HCT116 (cell line): ENCODE measurements around the gene CTNND2. TPM values are rescaled to one million over a fixed set of nuclear protein-coding genes. Genes with fewer than 3 reads are reported as not detected.

Experiments used
- ATAC-seq: fragments of 200-7000 bp; cut with Tn5 transposase; 2 replicates; pipeline ENCODE4 v1.9.1; 2020; ENCODE audit warnings: mild to moderate bottlenecking, moderate library complexity
- BruUV-seq: library from RNA; stranded (reverse); fragments of 400-500 nt; replicated peaks from 2 replicates; lab custom pipeline; 2021; lab: Mats Ljungman, UMichigan
- CTCF ChIA-PET: fragments of 300-600 bp; sonication (Branson Sonifier 250); formaldehyde crosslinking; loops from one replicate; lab custom pipeline; 2021; ENCODE audit warnings: antibody characterized with exemption; lab: Charles Lee
- POLR2A ChIA-PET: fragments of 300-600, 350-600 bp; sonication (Branson Sonifier 250); formaldehyde crosslinking; loops from one replicate; lab custom pipeline; 2021; ENCODE audit warnings: antibody characterized with exemption; lab: Charles Lee
- RAD21 ChIA-PET, 2 experiments: fragments of 300-600 bp; sonication (Branson Sonifier 250); formaldehyde crosslinking; loops; one replicate each; lab custom pipeline; 2023; ENCODE audit warnings: low total read pairs in 2 of 2; ENCODE audit not compliant: uncharacterized antibody in 2 of 2, unreplicated experiment in 2 of 2, low non-redundant PET in 1 of 2; lab: Charles Lee
- DNase-seq: peaks from one replicate; pipeline ENCODE4 v3.0.0-alpha.2; 2010; ENCODE audit warnings: low read depth, low spot score
- H2AFZ ChIP-seq: fragments of 200-600 bp; shearing (Covaris generic), sonication (generic); 2 replicates; pipeline ENCODE4 v1.6.1; 2017; ENCODE audit warnings: low read depth, mixed run types, mixed read lengths, antibody characterized with exemption, low read length; ENCODE audit not compliant: poor library complexity, severe bottlenecking
- H3K27ac ChIP-seq: 2 replicates; pipeline ENCODE4 v1.5.1; 2012; ENCODE audit warnings: low read depth, low read length
- H3K27me3 ChIP-seq: fragments of 200-600 bp; sonication (generic); 2 replicates; pipeline ENCODE4 v1.6.1; 2016; ENCODE audit warnings: mixed run types, low read length, mixed read lengths; ENCODE audit not compliant: insufficient read depth
- H3K36me3 ChIP-seq, 2 experiments: fragments of 200-500 bp in 1 of 2; fragments of 200-600 bp in 1 of 2; sonication (Bioruptor generic) in 1 of 2; sonication (generic) in 1 of 2; 2 replicates each; pipeline versions ENCODE4 v1.5.1 to v1.6.1; 2014 to 2016; ENCODE audit warnings: low read length in 2 of 2, inconsistent platforms in 1 of 2, mixed read lengths in 1 of 2, mixed run types in 1 of 2; ENCODE audit not compliant: insufficient read depth in 2 of 2, control insufficient read depth in 1 of 2
- H3K4me1 ChIP-seq, 2 experiments: fragments of 200-600 bp in 1 of 2; sonication (generic) in 1 of 2; 2 replicates each; pipeline versions ENCODE4 v1.5.1 to v1.6.1; 2012 to 2017; ENCODE audit warnings: low read length in 2 of 2, inconsistent platforms in 1 of 2, mild to moderate bottlenecking in 1 of 2, mixed read lengths in 1 of 2, mixed run types in 1 of 2, moderate library complexity in 1 of 2; ENCODE audit not compliant: insufficient read depth in 2 of 2, control insufficient read depth in 1 of 2
- H3K4me2 ChIP-seq: fragments of 200-600 bp; sonication (generic); 2 replicates; pipeline ENCODE4 v1.6.1; 2017; ENCODE audit warnings: mixed run types, low read length, mixed read lengths
- H3K4me3 ChIP-seq, 2 experiments: fragments of 200-600 bp in 1 of 2; sonication (generic) in 1 of 2; replicated peaks in 1 of 2; 2 replicates each; pipeline ENCODE4 v1.5.1; 2011 to 2016; ENCODE audit warnings: low read length in 2 of 2, control low read depth in 1 of 2, low read depth in 1 of 2, mild to moderate bottlenecking in 1 of 2, mixed read lengths in 1 of 2, mixed run types in 1 of 2
- H3K79me2 ChIP-seq: fragments of 200-600 bp; sonication (generic); 2 replicates; pipeline ENCODE4 v1.6.1; 2017; ENCODE audit warnings: mild to moderate bottlenecking, mixed run types, low read length, moderate library complexity, mixed read lengths; ENCODE audit not compliant: insufficient read depth
- H3K9ac ChIP-seq: fragments of 200-600 bp; sonication (generic); 2 replicates; pipeline ENCODE4 v1.6.1; 2016; ENCODE audit warnings: low read length, mixed read lengths
- H3K9me2 ChIP-seq: fragments of 200-600 bp; sonication (generic), shearing (Covaris generic); 2 replicates; pipeline ENCODE4 v1.6.1; 2017; ENCODE audit warnings: mixed run types, mild to moderate bottlenecking, moderate library complexity; ENCODE audit not compliant: insufficient read depth
- H3K9me3 ChIP-seq, 2 experiments: fragments of 200-500 bp in 1 of 2; fragments of 200-600 bp in 1 of 2; sonication (Bioruptor generic) in 1 of 2; sonication (generic) in 1 of 2; 2 replicates each; pipeline ENCODE4 v1.6.1; 2014 to 2017; ENCODE audit warnings: low read length in 2 of 2, mixed read lengths in 2 of 2, inconsistent platforms in 1 of 2, low read depth in 1 of 2, mild to moderate bottlenecking in 1 of 2, mixed run types in 1 of 2, moderate library complexity in 1 of 2; ENCODE audit not compliant: control insufficient read depth in 1 of 2, insufficient read depth in 1 of 2
- H4K20me1 ChIP-seq: fragments of 200-600 bp; sonication (generic), shearing (Covaris generic); 2 replicates; pipeline ENCODE4 v1.6.1; 2017; ENCODE audit warnings: mixed run types, mild to moderate bottlenecking, moderate library complexity; ENCODE audit not compliant: insufficient read depth
- CBX3 ChIP-seq: IDR thresholded peaks from 2 replicates; pipeline ENCODE4 v1.6.1; 2012; ENCODE audit warnings: low read depth
- CEBPB ChIP-seq: IDR thresholded peaks from 2 replicates; pipeline ENCODE4 v1.6.1; 2012; ENCODE audit warnings: low read depth
- EGR1 ChIP-seq: IDR thresholded peaks from 2 replicates; pipeline ENCODE4 v1.6.1; 2012; ENCODE audit warnings: low read depth
- EZH2phosphoT487 ChIP-seq: fragments of 200-600 bp; IDR thresholded peaks from 2 replicates; pipeline ENCODE4 v1.6.1; 2018; ENCODE audit warnings: antibody characterized with exemption, borderline replicate concordance
- FOSL1 ChIP-seq: IDR thresholded peaks from 2 replicates; pipeline ENCODE4 v1.6.1; 2012; ENCODE audit warnings: low read depth
- POLR2A ChIP-seq: IDR thresholded peaks from 2 replicates; pipeline ENCODE4 v1.7.0; 2011; ENCODE audit warnings: borderline replicate concordance; ENCODE audit not compliant: insufficient read depth, insufficient read length; ENCODE audit errors: extremely low read depth
- POLR2AphosphoS5 ChIP-seq: IDR thresholded peaks from 2 replicates; pipeline ENCODE4 v1.6.1; 2011; ENCODE audit warnings: mild to moderate bottlenecking, low read depth, low read length, moderate library complexity
- RAD21 ChIP-seq: IDR thresholded peaks from 2 replicates; pipeline ENCODE4 v1.6.1; 2012; ENCODE audit warnings: low read depth, mild to moderate bottlenecking
- SIN3A ChIP-seq: IDR thresholded peaks from 2 replicates; pipeline ENCODE4 v1.6.1; 2012; ENCODE audit warnings: low read depth
- SP1 ChIP-seq: IDR thresholded peaks from 2 replicates; pipeline ENCODE4 v1.6.1; 2012; ENCODE audit warnings: low read depth
- SRF ChIP-seq: IDR thresholded peaks from 2 replicates; pipeline ENCODE4 v1.6.1; 2012; ENCODE audit warnings: low read depth
- YY1 ChIP-seq: IDR thresholded peaks from 2 replicates; pipeline ENCODE4 v1.6.1; 2011; ENCODE audit warnings: low read length, low read depth, moderate library complexity, mild to moderate bottlenecking; ENCODE audit not compliant: insufficient replicate concordance; ENCODE audit errors: extremely low read depth
- ZFX ChIP-seq: fragments of 450-650 bp; IDR thresholded peaks from 2 replicates; pipeline ENCODE4 v1.6.1; 2017
- ZNF274 ChIP-seq: fragments of 200-500 bp; sonication (Bioruptor generic); IDR thresholded peaks from 2 replicates; pipeline ENCODE4 v1.6.1; 2014; ENCODE audit warnings: mild to moderate bottlenecking, low read depth, low read length, inconsistent platforms
- intact Hi-C: fragments of 100-400 bp; cut with micrococcal nuclease; formaldehyde crosslinking; loops from 2 replicates; pipeline ENCODE4 v1.10.0; 2022
- total RNA-seq: library from RNA; stranded (reverse); gene quantifications from one replicate; pipeline ENCODE4 v1.2.1, GENCODE V29; 2021; ENCODE audit not compliant: unreplicated experiment
- TF ChIP-seq, protein P1 (sequence below): IDR thresholded peaks from 2 replicates; pipeline ENCODE4 v1.6.1; 2012; ENCODE audit warnings: low read depth
- TF ChIP-seq, protein P2 (sequence below): IDR thresholded peaks from 2 replicates; pipeline ENCODE4 v1.6.1; 2012
- TF ChIP-seq, protein P3 (sequence below), 3 experiments: fragments of 200-600 bp in 1 of 3; sonication (generic) in 1 of 3; IDR thresholded peaks in 2 of 3; conservative IDR thresholded peaks in 1 of 3; 2 replicates each; pipeline ENCODE4 v1.5.1; 2012 to 2017; ENCODE audit warnings: low read depth in 2 of 3, low read length in 2 of 3, antibody characterized with exemption in 1 of 3, borderline replicate concordance in 1 of 3, control low read depth in 1 of 3, mild to moderate bottlenecking in 1 of 3, mixed read lengths in 1 of 3, mixed run types in 1 of 3, moderate library complexity in 1 of 3; ENCODE audit not compliant: insufficient read depth in 1 of 3
- TF ChIP-seq, protein P4 (sequence below): IDR thresholded peaks from 2 replicates; pipeline ENCODE4 v1.6.1; 2011; ENCODE audit warnings: mild to moderate bottlenecking, low read length, moderate library complexity; ENCODE audit not compliant: insufficient replicate concordance; ENCODE audit errors: extremely low read depth
- TF ChIP-seq, protein P5 (sequence below): IDR thresholded peaks from 2 replicates; pipeline ENCODE4 v1.6.1; 2012

Gene CTNND2
- total RNA-seq, 1 experiment from 2014 or later, result not detected

DNA sequence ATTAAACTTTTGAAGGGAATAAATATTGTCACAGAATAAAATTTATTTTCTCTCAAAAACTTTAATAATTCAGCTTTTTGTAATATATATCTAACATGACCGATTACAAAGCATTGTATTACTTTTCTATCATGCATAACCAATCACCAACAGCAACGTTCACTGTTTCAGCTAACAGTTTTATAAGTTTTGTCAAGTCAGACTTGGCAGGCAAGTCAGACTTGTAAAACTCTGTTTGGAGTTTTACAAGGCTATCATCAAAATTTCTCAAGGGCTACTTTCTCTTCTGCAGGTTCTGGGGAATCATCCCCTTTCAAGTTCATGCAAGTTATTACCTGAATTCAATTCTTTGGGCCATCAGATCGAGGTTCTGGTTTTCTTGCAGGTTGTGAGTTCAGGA lies 347.2 kb downstream of the CTNND2 start:
- no peaks in the 10 kb centered on the region for H4K20me1 ChIP-seq
- no peak overlapping the region for H3K9ac ChIP-seq
- DNase-seq, result no peak
- H3K4me2 ChIP-seq, result no peak overlapping the region
- TF ChIP-seq POLR2A (no peak), FOSL1 (no peak), EGR1 (no peak), SRF (no peak), POLR2AphosphoS5 (no peak), CEBPB (no peak), SP1 (no peak), SIN3A (no peak), YY1 (no peak), EZH2phosphoT487 (no peak), CBX3 (no peak), RAD21 (no peak), ZNF274 (no peak), ZFX (no peak)
- TF ChIP-seq, protein P1, sequence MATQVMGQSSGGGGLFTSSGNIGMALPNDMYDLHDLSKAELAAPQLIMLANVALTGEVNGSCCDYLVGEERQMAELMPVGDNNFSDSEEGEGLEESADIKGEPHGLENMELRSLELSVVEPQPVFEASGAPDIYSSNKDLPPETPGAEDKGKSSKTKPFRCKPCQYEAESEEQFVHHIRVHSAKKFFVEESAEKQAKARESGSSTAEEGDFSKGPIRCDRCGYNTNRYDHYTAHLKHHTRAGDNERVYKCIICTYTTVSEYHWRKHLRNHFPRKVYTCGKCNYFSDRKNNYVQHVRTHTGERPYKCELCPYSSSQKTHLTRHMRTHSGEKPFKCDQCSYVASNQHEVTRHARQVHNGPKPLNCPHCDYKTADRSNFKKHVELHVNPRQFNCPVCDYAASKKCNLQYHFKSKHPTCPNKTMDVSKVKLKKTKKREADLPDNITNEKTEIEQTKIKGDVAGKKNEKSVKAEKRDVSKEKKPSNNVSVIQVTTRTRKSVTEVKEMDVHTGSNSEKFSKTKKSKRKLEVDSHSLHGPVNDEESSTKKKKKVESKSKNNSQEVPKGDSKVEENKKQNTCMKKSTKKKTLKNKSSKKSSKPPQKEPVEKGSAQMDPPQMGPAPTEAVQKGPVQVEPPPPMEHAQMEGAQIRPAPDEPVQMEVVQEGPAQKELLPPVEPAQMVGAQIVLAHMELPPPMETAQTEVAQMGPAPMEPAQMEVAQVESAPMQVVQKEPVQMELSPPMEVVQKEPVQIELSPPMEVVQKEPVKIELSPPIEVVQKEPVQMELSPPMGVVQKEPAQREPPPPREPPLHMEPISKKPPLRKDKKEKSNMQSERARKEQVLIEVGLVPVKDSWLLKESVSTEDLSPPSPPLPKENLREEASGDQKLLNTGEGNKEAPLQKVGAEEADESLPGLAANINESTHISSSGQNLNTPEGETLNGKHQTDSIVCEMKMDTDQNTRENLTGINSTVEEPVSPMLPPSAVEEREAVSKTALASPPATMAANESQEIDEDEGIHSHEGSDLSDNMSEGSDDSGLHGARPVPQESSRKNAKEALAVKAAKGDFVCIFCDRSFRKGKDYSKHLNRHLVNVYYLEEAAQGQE, result no peak
- TF ChIP-seq, protein P2, sequence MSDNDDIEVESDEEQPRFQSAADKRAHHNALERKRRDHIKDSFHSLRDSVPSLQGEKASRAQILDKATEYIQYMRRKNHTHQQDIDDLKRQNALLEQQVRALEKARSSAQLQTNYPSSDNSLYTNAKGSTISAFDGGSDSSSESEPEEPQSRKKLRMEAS, result no peak
- TF ChIP-seq, protein P3, sequence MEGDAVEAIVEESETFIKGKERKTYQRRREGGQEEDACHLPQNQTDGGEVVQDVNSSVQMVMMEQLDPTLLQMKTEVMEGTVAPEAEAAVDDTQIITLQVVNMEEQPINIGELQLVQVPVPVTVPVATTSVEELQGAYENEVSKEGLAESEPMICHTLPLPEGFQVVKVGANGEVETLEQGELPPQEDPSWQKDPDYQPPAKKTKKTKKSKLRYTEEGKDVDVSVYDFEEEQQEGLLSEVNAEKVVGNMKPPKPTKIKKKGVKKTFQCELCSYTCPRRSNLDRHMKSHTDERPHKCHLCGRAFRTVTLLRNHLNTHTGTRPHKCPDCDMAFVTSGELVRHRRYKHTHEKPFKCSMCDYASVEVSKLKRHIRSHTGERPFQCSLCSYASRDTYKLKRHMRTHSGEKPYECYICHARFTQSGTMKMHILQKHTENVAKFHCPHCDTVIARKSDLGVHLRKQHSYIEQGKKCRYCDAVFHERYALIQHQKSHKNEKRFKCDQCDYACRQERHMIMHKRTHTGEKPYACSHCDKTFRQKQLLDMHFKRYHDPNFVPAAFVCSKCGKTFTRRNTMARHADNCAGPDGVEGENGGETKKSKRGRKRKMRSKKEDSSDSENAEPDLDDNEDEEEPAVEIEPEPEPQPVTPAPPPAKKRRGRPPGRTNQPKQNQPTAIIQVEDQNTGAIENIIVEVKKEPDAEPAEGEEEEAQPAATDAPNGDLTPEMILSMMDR (IDR thresholded peaks at IDR 0.05 in 2 of 3, conservative IDR thresholded peaks at IDR 0.05 in 1 of 3; ENCODE audit: borderline replicate concordance in 1 of 3, insufficient read depth in 1 of 3, low read depth in 2 of 3, low read length in 2 of 3), result no peak
- TF ChIP-seq, protein P4, sequence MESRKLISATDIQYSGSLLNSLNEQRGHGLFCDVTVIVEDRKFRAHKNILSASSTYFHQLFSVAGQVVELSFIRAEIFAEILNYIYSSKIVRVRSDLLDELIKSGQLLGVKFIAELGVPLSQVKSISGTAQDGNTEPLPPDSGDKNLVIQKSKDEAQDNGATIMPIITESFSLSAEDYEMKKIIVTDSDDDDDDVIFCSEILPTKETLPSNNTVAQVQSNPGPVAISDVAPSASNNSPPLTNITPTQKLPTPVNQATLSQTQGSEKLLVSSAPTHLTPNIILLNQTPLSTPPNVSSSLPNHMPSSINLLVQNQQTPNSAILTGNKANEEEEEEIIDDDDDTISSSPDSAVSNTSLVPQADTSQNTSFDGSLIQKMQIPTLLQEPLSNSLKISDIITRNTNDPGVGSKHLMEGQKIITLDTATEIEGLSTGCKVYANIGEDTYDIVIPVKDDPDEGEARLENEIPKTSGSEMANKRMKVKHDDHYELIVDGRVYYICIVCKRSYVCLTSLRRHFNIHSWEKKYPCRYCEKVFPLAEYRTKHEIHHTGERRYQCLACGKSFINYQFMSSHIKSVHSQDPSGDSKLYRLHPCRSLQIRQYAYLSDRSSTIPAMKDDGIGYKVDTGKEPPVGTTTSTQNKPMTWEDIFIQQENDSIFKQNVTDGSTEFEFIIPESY, result no peak
- TF ChIP-seq, protein P5, sequence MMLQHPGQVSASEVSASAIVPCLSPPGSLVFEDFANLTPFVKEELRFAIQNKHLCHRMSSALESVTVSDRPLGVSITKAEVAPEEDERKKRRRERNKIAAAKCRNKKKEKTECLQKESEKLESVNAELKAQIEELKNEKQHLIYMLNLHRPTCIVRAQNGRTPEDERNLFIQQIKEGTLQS, result no peak
- no peak overlapping the region for H3K4me3 ChIP-seq
- H3K9me2 ChIP-seq, result no peaks in the 10 kb centered on the region
- H2AFZ ChIP-seq, result no peak overlapping the region
- RAD21 ChIA-PET, result no interaction called here
- no peaks in the 10 kb centered on the region for H3K36me3 ChIP-seq
- intact Hi-C loops, result no loop called here
- no peaks in the 10 kb centered on the region for H3K4me1 ChIP-seq
- no peaks in the 10 kb centered on the region for H3K79me2 ChIP-seq
- H3K27me3 ChIP-seq, result no peaks in the 10 kb centered on the region
- H3K9me3 ChIP-seq, result peaks cover 11 to 19% of the 10 kb centered on the region in 2 experiments; a peak in 2 of 4 replicates
- POLR2A ChIA-PET, result no interaction called here
- no peak overlapping the region for H3K27ac ChIP-seq
- no peak for ATAC-seq
- no TSS peak for BruUV-seq
- CTCF ChIA-PET, result no interaction called here
